HG03520 (cell line): ENCODE results near the gene DDX56.
A peak's percentile ranks its signal among the peaks of the same experiment; 100 is the strongest.

Source experiments
- ATAC-seq: cut with Tn5 transposase; IDR thresholded peaks from one replicate; pipeline ENCODE4 v1.9.1; 2021; ENCODE audit warnings: mild to moderate bottlenecking, moderate library complexity; ENCODE audit not compliant: unreplicated experiment

The DDX56 gene, protein sequence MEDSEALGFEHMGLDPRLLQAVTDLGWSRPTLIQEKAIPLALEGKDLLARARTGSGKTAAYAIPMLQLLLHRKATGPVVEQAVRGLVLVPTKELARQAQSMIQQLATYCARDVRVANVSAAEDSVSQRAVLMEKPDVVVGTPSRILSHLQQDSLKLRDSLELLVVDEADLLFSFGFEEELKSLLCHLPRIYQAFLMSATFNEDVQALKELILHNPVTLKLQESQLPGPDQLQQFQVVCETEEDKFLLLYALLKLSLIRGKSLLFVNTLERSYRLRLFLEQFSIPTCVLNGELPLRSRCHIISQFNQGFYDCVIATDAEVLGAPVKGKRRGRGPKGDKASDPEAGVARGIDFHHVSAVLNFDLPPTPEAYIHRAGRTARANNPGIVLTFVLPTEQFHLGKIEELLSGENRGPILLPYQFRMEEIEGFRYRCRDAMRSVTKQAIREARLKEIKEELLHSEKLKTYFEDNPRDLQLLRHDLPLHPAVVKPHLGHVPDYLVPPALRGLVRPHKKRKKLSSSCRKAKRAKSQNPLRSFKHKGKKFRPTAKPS

DNA sequence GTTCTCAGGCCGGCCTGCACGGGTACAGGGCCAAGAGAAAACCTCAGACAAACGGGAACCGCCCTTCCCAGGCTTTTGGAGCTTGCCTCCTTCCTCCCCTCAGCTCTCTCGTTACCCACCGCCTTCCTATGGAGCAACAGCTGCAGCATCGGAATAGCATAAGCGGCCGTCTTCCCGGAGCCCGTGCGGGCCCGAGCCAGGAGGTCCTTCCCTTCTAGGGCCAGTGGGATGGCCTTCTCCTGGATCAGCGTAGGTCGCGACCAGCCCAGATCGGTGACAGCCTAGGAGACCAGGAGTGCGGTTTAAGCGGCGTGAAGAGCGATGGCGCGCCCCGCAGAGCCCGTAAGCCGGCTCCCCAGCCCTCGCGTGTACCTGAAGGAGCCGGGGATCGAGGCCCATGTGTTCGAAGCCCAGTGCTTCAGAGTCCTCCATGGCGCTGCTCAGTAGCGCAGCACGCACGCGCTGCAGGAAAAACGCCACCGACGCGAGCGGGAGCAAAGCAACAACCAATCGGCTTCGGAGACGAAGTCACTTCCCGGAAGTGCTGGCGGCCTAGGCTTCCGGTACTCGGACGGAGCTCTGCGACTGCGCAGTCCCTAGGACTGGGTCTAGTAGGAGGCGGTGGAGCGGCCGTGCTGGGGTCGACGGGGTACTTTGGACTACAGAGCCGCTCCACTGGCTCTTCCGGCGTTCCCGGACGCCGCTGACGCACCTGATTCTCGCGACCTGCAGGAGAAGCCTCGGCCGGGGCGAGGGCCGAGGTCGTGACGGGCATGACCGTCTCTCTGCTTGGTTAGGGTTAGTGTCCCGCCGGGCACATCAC is at the start of gene DDX56:
DDX56 (minus strand) TSS at position 445 of the 823 bp plus-strand sequence; CDS start at position 432, 13 bp downstream.
- peak; percentile 94 for ATAC-seq

GRCh38 chr7:44622342-44623151 is 48.8 kb upstream of the DDX56 start:
- peak; percentile 68 for ATAC-seq

- ATAC-seq, result no peak
These were observed 48.0 kb upstream of the DDX56 start for GRCh38 chr7:44621750-44622103.

DNA sequence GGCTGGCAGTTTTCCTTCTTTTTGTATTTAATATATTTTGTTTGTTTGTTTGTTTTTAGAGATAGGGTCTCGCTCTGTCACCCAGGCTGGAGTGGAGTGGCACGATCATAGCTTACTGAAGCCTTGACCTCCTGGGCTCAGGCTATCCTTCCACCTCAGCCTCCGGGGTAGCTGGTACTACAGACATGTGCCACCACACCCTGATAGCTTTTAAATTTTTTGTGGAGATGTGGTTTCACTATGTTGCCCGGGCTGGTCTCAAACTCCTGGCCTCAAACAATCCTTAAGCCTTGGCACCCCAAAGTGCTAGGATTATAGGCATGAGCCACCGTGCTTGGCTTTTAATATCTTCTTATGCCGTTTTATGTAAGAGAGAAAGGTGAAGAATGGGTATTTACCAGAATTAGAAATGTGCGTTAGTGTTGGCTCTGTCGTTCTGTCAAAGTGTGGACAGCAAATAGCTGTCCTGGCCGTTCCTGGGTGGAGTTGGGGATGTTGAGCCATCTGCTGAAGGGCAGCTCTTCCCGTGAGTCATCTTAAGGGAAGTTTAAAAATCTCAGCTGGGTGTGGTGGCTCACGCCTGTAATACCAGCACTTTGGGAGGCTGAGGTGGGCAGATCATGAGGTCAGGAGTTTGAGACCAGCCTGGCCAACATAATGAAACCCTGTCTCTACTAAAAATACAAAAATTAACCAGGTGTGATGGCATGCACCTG is 47.5 kb upstream of the DDX56 start:
- no peak for ATAC-seq

DNA sequence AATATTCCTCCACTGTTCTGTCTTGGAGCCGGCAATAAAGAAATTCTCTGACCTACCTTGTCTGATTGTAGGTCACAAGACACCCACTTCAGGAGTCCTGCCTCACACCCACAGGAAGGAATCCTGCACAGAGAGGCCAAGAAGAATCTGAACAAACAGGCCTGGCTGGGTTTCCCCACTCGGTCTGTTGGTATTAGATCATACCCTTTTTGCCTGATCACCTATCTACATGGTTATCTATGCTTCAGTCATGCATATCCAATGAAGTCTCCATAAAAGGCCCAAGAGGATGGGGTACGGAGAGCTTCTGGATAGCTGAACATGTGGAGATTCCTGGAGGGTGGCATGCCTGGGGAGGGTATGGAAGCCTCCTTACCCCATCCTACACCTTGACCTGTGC is 45.0 kb upstream of the DDX56 start:
- no peak for ATAC-seq

GRCh38 chr7:44618045-44618444 is 44.3 kb upstream of the DDX56 start:
- no peak for ATAC-seq

DNA sequence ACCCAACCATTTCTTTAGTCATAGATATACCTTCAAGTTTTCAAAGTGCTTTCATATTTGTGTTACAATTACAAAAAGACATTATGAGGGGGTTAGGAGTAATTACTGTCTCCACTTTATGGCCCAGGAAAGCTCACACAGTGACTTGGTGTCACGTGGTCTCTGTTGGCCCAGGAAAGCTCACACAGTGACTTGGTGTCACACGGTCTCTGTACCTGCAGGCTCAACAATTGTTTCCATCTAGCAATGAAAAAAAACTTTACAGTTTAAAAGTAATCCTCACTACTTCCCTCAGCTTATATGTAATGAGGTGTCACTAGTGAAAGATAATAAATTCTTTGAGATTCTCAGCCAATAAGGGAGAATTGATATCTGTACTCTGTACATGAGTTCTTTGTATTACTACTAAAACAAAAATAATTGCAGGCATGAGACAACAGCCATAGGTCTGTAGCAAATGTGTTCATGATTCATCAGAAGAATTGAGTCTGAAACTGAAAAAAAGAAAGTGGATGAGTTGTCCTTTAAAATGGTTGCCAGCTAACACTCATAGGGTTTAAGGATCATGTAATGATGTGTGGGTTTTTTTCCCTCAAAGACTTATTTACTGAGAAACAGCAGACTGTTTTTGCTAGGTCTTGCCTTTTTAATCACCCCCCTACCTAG is 43.6 kb upstream of the DDX56 start:
- peak; percentile 54 for ATAC-seq

GRCh38 chr7:44616545-44616944 is 42.8 kb upstream of the DDX56 start:
- no peak for ATAC-seq

DNA sequence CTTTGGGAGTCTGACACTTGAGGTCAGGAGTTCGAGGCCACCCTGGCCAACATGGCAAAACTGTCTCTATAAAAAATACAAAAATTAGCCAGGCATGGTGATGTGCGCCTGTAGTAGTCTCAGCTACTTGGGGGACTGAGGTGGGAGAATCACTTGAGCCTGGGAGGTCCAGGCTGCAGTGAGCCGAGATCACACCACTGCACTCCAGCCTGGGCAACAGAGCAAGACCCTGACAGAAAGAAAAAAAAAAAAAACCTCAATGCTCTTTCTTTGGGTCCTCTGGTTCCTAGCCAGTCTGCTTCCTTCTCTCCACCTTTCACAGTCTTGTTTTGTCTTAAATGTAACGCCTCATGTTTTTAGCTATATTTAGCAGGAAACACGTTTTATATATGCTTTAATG is 42.1 kb upstream of the DDX56 start:
- ATAC-seq, result no peak

GRCh38 chr7:44615149-44615611 is 41.5 kb upstream of the DDX56 start:
- no peak for ATAC-seq

GRCh38 chr7:44609829-44610228 is 36.1 kb upstream of the DDX56 start:
- no peak for ATAC-seq

DNA sequence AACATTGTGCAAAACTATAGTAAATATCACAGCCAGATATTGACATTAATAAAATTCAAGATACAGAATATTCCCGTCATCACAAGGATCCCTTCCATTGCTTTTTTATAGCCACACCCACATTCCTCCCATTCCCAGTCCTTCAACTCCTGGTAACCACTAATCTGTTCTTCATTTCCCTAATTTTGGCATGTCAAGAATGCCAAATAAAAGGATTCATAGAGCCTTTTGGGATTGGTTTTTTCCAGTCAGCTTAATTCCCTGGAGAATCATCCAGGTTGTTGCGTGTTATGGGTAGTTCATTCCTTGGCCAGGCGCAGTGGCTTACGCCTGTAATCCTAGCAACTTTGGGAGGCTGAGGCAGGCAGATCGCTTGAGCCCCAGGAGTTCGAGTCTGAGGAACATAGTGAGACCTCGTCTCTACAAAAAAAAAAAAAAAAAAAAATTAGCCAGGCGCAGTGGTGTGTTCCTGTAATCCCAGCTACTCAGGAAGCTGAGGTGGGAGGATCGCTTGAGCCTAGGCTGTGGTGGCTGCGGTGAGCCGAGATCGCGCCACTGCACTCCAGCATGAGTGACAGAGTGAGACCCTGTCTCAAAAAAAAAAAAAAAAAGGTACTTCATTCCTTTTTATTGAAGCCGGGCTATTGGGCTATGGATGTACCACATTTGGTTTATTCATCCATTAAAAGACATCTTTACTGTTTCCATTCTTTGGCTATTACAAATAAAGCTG is 35.4 kb upstream of the DDX56 start:
- ATAC-seq, result no peak

- ATAC-seq, result no peak
These were observed 33.7 kb upstream of the DDX56 start for GRCh38 chr7:44607141-44608068.

- peak; percentile 90 for ATAC-seq
These were observed 32.8 kb upstream of the DDX56 start, which contains the start of gene OGDH for GRCh38 chr7:44606341-44607140. Gene OGDH, plus strand, starts transcription at chr7:44606627. Its CDS starts 17,717 bp downstream, at chr7:44624344.

- no peak for ATAC-seq
These were observed 31.2 kb upstream of the DDX56 start for GRCh38 chr7:44604941-44605340.

DNA sequence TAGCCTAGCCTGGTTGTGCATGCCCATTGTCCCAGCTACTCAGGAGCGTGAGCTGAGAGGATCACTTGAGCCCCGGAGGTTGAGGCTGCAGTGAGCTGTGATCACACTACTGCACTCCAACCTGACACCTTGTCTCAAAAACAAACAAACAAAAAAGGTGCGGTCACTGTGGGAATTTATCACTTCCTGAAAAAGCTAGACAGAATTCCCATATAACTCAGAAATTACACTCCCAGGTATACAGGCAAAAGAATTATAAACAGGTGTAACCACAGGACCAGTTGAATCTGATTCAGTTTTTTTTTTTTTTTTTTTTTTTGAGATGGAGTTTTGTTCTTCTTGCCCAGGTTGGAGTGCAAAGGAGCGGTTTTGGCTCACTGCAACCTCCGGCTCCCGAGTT is 29.5 kb upstream of the DDX56 start:
- ATAC-seq, result no peak

- no peak for ATAC-seq
These were observed 28.8 kb upstream of the DDX56 start for GRCh38 chr7:44602576-44602910.
